LNCaP clone FGC (cell line): Measurements from ENCODE around the gene CX3CR1.

ENCODE experiments used
- DNase-seq: peaks from one replicate; pipeline ENCODE4 v3.0.0-alpha.2; 2011; ENCODE audit warnings: low read depth
- H3K4me3 ChIP-seq: 2 replicates; pipeline ENCODE4 v1.5.1; 2011; ENCODE audit warnings: mild to moderate bottlenecking, low read depth, low read length, control low read depth
- TF ChIP-seq, protein P1 (sequence below): IDR thresholded peaks from 2 replicates; pipeline ENCODE4 v1.5.1; 2012; ENCODE audit warnings: mild to moderate bottlenecking; ENCODE audit not compliant: control insufficient read depth, insufficient read depth; ENCODE audit errors: extremely low read depth

Gene CX3CR1

DNA sequence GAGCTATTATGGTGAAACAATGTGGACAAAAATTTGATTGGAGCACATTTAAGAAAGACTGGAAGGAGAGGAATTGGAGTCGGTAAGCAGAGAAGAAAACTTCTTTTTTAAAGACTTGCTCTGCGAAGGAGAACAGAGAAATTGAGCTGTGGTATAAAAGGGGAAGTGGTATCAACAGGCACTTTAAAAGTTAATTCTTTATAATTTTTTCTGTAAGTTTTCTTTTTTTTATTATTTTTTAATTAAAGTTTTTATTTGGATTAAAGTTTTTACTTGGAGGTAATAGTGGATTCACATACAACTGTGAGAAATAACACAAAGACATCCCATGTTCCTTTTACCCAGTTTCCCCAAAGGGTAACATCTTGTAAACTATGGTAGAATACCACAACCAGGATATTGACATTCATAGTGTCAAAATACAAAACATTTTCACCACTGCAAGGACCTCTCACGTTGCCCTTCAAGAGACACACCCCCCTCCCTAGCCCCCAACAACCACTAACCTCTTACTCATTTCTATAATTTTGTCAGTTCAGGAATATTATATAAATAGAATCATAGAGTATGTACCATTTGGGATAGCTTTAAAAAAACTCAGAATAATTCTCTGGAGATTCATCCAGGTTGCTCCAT lies 53.6 kb downstream of the CX3CR1 start:
- TF ChIP-seq, protein P1, sequence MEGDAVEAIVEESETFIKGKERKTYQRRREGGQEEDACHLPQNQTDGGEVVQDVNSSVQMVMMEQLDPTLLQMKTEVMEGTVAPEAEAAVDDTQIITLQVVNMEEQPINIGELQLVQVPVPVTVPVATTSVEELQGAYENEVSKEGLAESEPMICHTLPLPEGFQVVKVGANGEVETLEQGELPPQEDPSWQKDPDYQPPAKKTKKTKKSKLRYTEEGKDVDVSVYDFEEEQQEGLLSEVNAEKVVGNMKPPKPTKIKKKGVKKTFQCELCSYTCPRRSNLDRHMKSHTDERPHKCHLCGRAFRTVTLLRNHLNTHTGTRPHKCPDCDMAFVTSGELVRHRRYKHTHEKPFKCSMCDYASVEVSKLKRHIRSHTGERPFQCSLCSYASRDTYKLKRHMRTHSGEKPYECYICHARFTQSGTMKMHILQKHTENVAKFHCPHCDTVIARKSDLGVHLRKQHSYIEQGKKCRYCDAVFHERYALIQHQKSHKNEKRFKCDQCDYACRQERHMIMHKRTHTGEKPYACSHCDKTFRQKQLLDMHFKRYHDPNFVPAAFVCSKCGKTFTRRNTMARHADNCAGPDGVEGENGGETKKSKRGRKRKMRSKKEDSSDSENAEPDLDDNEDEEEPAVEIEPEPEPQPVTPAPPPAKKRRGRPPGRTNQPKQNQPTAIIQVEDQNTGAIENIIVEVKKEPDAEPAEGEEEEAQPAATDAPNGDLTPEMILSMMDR: no peak
- no peak for DNase-seq
- no peak overlapping the region for H3K4me3 ChIP-seq

DNA sequence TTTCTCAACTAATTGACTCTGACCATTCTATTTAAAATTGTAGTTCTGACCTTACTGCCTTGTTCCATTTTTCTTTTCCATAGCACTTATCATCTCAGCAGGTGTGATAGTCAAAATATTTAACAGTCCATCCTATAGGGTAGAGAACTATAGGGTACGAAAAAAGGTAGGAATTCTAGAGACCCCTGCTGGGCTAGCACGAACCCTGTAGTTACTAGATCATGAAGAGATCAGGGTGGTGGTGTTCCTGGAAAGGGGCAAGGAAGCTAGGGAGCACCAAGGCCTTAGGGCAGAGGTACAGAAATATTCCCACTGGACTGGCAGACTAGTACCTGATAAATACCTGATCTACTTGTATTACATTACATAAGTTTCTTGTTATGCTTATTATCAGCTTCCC lies 55.5 kb downstream of the CX3CR1 start:
- no peak for DNase-seq
- no peak overlapping the region for H3K4me3 ChIP-seq
- TF ChIP-seq, protein P1: no peak

GRCh38 chr3:39222939-39223338 lies 56.9 kb downstream of the CX3CR1 start:
- TF ChIP-seq, protein P1: no peak
- DNase-seq: no peak
- no peak overlapping the region for H3K4me3 ChIP-seq

DNA sequence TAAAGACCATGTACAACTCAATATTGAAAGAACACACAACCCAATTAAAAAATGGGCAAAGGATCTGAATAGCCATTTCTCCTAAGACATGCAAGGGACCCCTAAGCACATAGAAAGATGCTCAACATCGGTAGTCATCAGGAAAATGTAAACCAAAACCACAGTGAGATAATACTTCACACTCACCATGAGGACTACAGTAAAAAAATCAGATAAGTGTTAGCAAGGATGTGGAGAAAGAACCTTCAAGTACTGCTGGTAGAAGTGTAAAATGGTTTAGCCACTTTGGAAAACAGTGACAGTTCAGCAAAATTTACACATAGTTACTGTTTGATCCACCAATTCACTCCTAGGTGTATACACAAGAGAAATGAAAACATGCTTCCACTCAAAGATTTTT lies 57.4 kb downstream of the CX3CR1 start:
- no peak overlapping the region for H3K4me3 ChIP-seq
- TF ChIP-seq, protein P1: no peak
- no peak for DNase-seq

DNA sequence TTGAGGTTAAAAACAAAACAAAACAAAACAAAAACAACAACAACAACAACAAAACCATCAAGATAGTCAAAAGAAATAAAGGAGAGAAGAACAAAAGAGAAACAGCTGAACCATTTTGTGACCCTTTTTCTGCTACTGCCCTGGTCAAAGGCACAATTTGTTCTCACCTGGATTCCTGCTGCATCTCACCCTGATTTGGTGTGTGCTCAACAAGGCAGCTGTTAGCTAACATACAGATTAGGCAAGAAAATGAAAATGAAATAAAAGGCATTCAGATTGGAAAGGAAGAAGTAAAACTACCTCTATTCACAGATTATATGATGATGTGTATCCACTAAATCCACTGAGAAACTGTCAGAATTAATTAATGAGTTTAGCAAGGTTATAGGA lies 58.7 kb downstream of the CX3CR1 start:
- TF ChIP-seq, protein P1: no peak
- DNase-seq: no peak

GRCh38 chr3:39220407-39221140 lies 59.3 kb downstream of the CX3CR1 start:
- TF ChIP-seq, protein P1: no peak
- no peak for DNase-seq
- H3K4me3 ChIP-seq: no peak overlapping the region

More for the DNA sequence above, 58.7 kb downstream of the CX3CR1 start:
- no peak overlapping the region for H3K4me3 ChIP-seq
